ENCODE results near the gene KIAA1328.

KIAA1328 gene

GRCh38 chr18:37199741-37200140, 370.8 kb downstream of the KIAA1328 start:
- no peak for DNase-seq (ENCODE audit: low read depth in 2 of 3, low spot score in 2 of 3)

GRCh38 chr18:37207343-37207742, 378.4 kb downstream of the KIAA1328 start:
- DNase-seq (ENCODE audit: low read depth in 2 of 3, low spot score in 2 of 3), result no peak

GRCh38 chr18:37210781-37211180, 381.9 kb downstream of the KIAA1328 start:
- no peak for DNase-seq (ENCODE audit: low read depth in 2 of 3, low spot score in 2 of 3)

- no peak for DNase-seq (ENCODE audit: low read depth in 2 of 3, low spot score in 2 of 3)
Observed at GRCh38 chr18:37218022-37218590, 389.2 kb downstream of the KIAA1328 start.

GRCh38 chr18:37219257-37219656, 390.3 kb downstream of the KIAA1328 start:
- no peak for DNase-seq (ENCODE audit: low read depth in 2 of 3, low spot score in 2 of 3)

GRCh38 chr18:37222354-37222998, 393.5 kb downstream of the KIAA1328 start:
- DNase-seq (ENCODE audit: low read depth in 2 of 3, low spot score in 2 of 3), result no peak

- DNase-seq (ENCODE audit: low read depth in 2 of 3, low spot score in 2 of 3), result no peak
Observed at GRCh38 chr18:37222999-37223378, 394.1 kb downstream of the KIAA1328 start.

- no peak for DNase-seq (ENCODE audit: low read depth in 2 of 3, low spot score in 2 of 3)
Observed at GRCh38 chr18:37225279-37225678, 396.4 kb downstream of the KIAA1328 start.

GRCh38 chr18:37230768-37231167, 401.8 kb downstream of the KIAA1328 start:
- no peak for DNase-seq (ENCODE audit: low read depth in 2 of 3, low spot score in 2 of 3)

- no peak for DNase-seq (ENCODE audit: low read depth in 2 of 3, low spot score in 2 of 3)
Observed at GRCh38 chr18:37231251-37231650, 402.3 kb downstream of the KIAA1328 start.

- no peak for DNase-seq (ENCODE audit: low read depth in 2 of 3, low spot score in 2 of 3)
Observed at GRCh38 chr18:37235583-37235982, 406.7 kb downstream of the KIAA1328 start.

- DNase-seq (ENCODE audit: low read depth in 2 of 3, low spot score in 2 of 3), result no peak
Observed at GRCh38 chr18:37238282-37239108, 409.6 kb downstream of the KIAA1328 start.

- no peak for DNase-seq (ENCODE audit: low read depth in 2 of 3, low spot score in 2 of 3)
Observed at GRCh38 chr18:37242091-37242490, 413.2 kb downstream of the KIAA1328 start.

- DNase-seq (ENCODE audit: low read depth in 2 of 3, low spot score in 2 of 3), result no peak
Observed at GRCh38 chr18:37242826-37243560, 414.1 kb downstream of the KIAA1328 start.

- no peak for DNase-seq (ENCODE audit: low read depth in 2 of 3, low spot score in 2 of 3)
Observed at GRCh38 chr18:37243741-37244140, 414.8 kb downstream of the KIAA1328 start.

- DNase-seq (ENCODE audit: low read depth in 2 of 3, low spot score in 2 of 3), result no peak
Observed at GRCh38 chr18:37244618-37245017, 415.7 kb downstream of the KIAA1328 start.

GRCh38 chr18:37246779-37247340, 417.9 kb downstream of the KIAA1328 start:
- DNase-seq (ENCODE audit: low read depth in 2 of 3, low spot score in 2 of 3), result no peak

- no peak for DNase-seq (ENCODE audit: low read depth in 2 of 3, low spot score in 2 of 3)
Observed at GRCh38 chr18:37247497-37248161, 418.7 kb downstream of the KIAA1328 start.

- no peak for DNase-seq (ENCODE audit: low read depth in 2 of 3, low spot score in 2 of 3)
Observed at GRCh38 chr18:37248281-37248680, 419.4 kb downstream of the KIAA1328 start.

GRCh38 chr18:37249171-37249886, 420.4 kb downstream of the KIAA1328 start:
- no peak for DNase-seq (ENCODE audit: low read depth in 2 of 3, low spot score in 2 of 3)
